ENCODE data around the gene SPIB. TPM values are rescaled to one million over a fixed set of nuclear protein-coding genes. Genes with fewer than 3 reads are reported as not detected.
A peak's percentile ranks its signal among the peaks of the same experiment; 100 is the strongest.

SPIB gene
- total and polyA plus RNA-seq, 2 experiments from 2014 or later, result 12.6 to 17.5 TPM

GRCh38 chr19:50399368-50399745 lies 19.4 kb upstream of the SPIB start:
- Histone ChIP-seq H3K4me1 (ENCODE audit: insufficient read depth) (no peaks in the 10 kb centered on the region), H3K27me3 (ENCODE audit: insufficient read depth) (no peaks in the 10 kb centered on the region), H3K36me3 (ENCODE audit: insufficient read depth) (no peaks in the 10 kb centered on the region), H3K4me3 (no peak overlapping the region), H3K79me2 (replicated peaks; ENCODE audit: insufficient read depth) (peaks cover 14% of the 10 kb centered on the region), H2AFZ (no peak overlapping the region), H3F3A (replicated peaks; ENCODE audit: low read depth) (no peaks in the 10 kb centered on the region), H4K20me1 (replicated peaks; ENCODE audit: insufficient read depth) (peaks cover 4% of the 10 kb centered on the region), H3K9me2 (ENCODE audit: insufficient read depth) (no peaks in the 10 kb centered on the region), H3K4me2 (no peak overlapping the region), H3K27ac (ENCODE audit: low read depth) (no peak overlapping the region)
- H3K27me3 Mint-ChIP-seq (ENCODE audit: insufficient read depth, low read depth, poor library complexity), result peaks cover 5% of the 10 kb centered on the region
- H3K36me3 Mint-ChIP-seq (ENCODE audit: low read depth), result peaks cover 33% of the 10 kb centered on the region
- H3K9me3 Mint-ChIP-seq, result no peaks in the 10 kb centered on the region; the same call in 2 of the 3 replicates
- H3K4me1 Mint-ChIP-seq, result no peaks in the 10 kb centered on the region
- TF ChIP-seq POLR2AphosphoS5 (IDR thresholded peaks at IDR 0.05; ENCODE audit: low read depth) (no peak), NANOG (IDR thresholded peaks at IDR 0.05; ENCODE audit: borderline replicate concordance) (no peak), EZH2 (IDR thresholded peaks at IDR 0.05; ENCODE audit: low read depth, unreplicated experiment) (no peak), STAT1 (IDR thresholded peaks at IDR 0.05; ENCODE audit: unreplicated experiment) (no peak), ZNF114 (CRISPR knock-in tag; IDR thresholded peaks at IDR 0.05) (no peak), CREB1 (CRISPR knock-in tag; IDR thresholded peaks at IDR 0.05; ENCODE audit: low read depth) (no peak), EZH2phosphoT487 (IDR thresholded peaks at IDR 0.05; ENCODE audit: unreplicated experiment) (no peak), JUNB (IDR thresholded peaks at IDR 0.05; ENCODE audit: unreplicated experiment) (no peak), ZNF331 (CRISPR knock-in tag; IDR thresholded peaks at IDR 0.05; ENCODE audit: low read depth) (no peak)
- TF ChIP-seq, protein P1, sequence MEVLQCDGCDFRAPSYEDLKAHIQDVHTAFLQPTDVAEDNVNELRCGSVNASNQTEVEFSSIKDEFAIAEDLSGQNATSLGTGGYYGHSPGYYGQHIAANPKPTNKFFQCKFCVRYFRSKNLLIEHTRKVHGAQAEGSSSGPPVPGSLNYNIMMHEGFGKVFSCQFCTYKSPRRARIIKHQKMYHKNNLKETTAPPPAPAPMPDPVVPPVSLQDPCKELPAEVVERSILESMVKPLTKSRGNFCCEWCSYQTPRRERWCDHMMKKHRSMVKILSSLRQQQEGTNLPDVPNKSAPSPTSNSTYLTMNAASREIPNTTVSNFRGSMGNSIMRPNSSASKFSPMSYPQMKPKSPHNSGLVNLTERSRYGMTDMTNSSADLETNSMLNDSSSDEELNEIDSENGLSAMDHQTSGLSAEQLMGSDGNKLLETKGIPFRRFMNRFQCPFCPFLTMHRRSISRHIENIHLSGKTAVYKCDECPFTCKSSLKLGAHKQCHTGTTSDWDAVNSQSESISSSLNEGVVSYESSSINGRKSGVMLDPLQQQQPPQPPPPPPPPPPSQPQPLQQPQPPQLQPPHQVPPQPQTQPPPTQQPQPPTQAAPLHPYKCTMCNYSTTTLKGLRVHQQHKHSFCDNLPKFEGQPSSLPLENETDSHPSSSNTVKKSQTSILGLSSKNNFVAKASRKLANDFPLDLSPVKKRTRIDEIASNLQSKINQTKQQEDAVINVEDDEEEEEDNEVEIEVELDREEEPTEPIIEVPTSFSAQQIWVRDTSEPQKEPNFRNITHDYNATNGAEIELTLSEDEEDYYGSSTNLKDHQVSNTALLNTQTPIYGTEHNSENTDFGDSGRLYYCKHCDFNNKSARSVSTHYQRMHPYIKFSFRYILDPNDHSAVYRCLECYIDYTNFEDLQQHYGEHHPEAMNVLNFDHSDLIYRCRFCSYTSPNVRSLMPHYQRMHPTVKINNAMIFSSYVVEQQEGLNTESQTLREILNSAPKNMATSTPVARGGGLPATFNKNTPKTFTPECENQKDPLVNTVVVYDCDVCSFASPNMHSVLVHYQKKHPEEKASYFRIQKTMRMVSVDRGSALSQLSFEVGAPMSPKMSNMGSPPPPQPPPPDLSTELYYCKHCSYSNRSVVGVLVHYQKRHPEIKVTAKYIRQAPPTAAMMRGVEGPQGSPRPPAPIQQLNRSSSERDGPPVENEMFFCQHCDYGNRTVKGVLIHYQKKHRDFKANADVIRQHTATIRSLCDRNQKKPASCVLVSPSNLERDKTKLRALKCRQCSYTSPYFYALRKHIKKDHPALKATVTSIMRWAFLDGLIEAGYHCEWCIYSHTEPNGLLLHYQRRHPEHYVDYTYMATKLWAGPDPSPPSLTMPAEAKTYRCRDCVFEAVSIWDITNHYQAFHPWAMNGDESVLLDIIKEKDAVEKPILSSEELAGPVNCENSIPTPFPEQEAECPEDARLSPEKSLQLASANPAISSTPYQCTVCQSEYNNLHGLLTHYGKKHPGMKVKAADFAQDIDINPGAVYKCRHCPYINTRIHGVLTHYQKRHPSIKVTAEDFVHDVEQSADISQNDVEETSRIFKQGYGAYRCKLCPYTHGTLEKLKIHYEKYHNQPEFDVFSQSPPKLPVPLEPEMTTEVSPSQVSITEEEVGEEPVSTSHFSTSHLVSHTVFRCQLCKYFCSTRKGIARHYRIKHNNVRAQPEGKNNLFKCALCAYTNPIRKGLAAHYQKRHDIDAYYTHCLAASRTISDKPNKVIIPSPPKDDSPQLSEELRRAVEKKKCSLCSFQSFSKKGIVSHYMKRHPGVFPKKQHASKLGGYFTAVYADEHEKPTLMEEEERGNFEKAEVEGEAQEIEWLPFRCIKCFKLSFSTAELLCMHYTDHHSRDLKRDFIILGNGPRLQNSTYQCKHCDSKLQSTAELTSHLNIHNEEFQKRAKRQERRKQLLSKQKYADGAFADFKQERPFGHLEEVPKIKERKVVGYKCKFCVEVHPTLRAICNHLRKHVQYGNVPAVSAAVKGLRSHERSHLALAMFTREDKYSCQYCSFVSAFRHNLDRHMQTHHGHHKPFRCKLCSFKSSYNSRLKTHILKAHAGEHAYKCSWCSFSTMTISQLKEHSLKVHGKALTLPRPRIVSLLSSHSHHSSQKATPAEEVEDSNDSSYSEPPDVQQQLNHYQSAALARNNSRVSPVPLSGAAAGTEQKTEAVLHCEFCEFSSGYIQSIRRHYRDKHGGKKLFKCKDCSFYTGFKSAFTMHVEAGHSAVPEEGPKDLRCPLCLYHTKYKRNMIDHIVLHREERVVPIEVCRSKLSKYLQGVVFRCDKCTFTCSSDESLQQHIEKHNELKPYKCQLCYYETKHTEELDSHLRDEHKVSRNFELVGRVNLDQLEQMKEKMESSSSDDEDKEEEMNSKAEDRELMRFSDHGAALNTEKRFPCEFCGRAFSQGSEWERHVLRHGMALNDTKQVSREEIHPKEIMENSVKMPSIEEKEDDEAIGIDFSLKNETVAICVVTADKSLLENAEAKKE (CRISPR knock-in tag; IDR thresholded peaks at IDR 0.05), result no peak
- TF ChIP-seq, protein P2, sequence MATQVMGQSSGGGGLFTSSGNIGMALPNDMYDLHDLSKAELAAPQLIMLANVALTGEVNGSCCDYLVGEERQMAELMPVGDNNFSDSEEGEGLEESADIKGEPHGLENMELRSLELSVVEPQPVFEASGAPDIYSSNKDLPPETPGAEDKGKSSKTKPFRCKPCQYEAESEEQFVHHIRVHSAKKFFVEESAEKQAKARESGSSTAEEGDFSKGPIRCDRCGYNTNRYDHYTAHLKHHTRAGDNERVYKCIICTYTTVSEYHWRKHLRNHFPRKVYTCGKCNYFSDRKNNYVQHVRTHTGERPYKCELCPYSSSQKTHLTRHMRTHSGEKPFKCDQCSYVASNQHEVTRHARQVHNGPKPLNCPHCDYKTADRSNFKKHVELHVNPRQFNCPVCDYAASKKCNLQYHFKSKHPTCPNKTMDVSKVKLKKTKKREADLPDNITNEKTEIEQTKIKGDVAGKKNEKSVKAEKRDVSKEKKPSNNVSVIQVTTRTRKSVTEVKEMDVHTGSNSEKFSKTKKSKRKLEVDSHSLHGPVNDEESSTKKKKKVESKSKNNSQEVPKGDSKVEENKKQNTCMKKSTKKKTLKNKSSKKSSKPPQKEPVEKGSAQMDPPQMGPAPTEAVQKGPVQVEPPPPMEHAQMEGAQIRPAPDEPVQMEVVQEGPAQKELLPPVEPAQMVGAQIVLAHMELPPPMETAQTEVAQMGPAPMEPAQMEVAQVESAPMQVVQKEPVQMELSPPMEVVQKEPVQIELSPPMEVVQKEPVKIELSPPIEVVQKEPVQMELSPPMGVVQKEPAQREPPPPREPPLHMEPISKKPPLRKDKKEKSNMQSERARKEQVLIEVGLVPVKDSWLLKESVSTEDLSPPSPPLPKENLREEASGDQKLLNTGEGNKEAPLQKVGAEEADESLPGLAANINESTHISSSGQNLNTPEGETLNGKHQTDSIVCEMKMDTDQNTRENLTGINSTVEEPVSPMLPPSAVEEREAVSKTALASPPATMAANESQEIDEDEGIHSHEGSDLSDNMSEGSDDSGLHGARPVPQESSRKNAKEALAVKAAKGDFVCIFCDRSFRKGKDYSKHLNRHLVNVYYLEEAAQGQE (IDR thresholded peaks at IDR 0.05; ENCODE audit: unreplicated experiment), result no peak
- TF ChIP-seq, protein P3, sequence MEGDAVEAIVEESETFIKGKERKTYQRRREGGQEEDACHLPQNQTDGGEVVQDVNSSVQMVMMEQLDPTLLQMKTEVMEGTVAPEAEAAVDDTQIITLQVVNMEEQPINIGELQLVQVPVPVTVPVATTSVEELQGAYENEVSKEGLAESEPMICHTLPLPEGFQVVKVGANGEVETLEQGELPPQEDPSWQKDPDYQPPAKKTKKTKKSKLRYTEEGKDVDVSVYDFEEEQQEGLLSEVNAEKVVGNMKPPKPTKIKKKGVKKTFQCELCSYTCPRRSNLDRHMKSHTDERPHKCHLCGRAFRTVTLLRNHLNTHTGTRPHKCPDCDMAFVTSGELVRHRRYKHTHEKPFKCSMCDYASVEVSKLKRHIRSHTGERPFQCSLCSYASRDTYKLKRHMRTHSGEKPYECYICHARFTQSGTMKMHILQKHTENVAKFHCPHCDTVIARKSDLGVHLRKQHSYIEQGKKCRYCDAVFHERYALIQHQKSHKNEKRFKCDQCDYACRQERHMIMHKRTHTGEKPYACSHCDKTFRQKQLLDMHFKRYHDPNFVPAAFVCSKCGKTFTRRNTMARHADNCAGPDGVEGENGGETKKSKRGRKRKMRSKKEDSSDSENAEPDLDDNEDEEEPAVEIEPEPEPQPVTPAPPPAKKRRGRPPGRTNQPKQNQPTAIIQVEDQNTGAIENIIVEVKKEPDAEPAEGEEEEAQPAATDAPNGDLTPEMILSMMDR (conservative IDR thresholded peaks at IDR 0.05; ENCODE audit: low read depth in 2 of 2), result no peak
- TF ChIP-seq, protein P4, sequence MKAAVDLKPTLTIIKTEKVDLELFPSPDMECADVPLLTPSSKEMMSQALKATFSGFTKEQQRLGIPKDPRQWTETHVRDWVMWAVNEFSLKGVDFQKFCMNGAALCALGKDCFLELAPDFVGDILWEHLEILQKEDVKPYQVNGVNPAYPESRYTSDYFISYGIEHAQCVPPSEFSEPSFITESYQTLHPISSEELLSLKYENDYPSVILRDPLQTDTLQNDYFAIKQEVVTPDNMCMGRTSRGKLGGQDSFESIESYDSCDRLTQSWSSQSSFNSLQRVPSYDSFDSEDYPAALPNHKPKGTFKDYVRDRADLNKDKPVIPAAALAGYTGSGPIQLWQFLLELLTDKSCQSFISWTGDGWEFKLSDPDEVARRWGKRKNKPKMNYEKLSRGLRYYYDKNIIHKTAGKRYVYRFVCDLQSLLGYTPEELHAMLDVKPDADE (IDR thresholded peaks at IDR 0.05), result no peak
- ATAC-seq (no peak), DNase-seq (ENCODE audit: low spot score) (no peak)
- peak overlapping the region; percentile 81 for H3K27ac Mint-ChIP-seq
- no peak overlapping the region for H3K4me3 Mint-ChIP-seq
